HCT116 (cell line): ENCODE data around the gene ERP27. TPM values are rescaled to one million over a fixed set of nuclear protein-coding genes. Genes with fewer than 3 reads are reported as not detected.
A peak's percentile ranks its signal among the peaks of the same experiment; 100 is the strongest.

Experiments used
- ATAC-seq: fragments of 200-7000 bp; cut with Tn5 transposase; 2 replicates; pipeline ENCODE4 v1.9.1; 2020; ENCODE audit warnings: mild to moderate bottlenecking, moderate library complexity
- BruUV-seq: library from RNA; stranded (reverse); fragments of 400-500 nt; replicated peaks from 2 replicates; lab custom pipeline; 2021; lab: Mats Ljungman, UMichigan
- CTCF ChIA-PET: fragments of 300-600 bp; sonication (Branson Sonifier 250); formaldehyde crosslinking; loops from one replicate; lab custom pipeline; 2021; ENCODE audit warnings: antibody characterized with exemption; lab: Charles Lee
- POLR2A ChIA-PET: fragments of 300-600, 350-600 bp; sonication (Branson Sonifier 250); formaldehyde crosslinking; loops from one replicate; lab custom pipeline; 2021; ENCODE audit warnings: antibody characterized with exemption; lab: Charles Lee
- RAD21 ChIA-PET, 2 experiments: fragments of 300-600 bp; sonication (Branson Sonifier 250); formaldehyde crosslinking; loops; one replicate each; lab custom pipeline; 2023; ENCODE audit warnings: low total read pairs in 2 of 2; ENCODE audit not compliant: uncharacterized antibody in 2 of 2, unreplicated experiment in 2 of 2, low non-redundant PET in 1 of 2; lab: Charles Lee
- DNase-seq: peaks from one replicate; pipeline ENCODE4 v3.0.0-alpha.2; 2010; ENCODE audit warnings: low read depth, low spot score
- H2AFZ ChIP-seq: fragments of 200-600 bp; shearing (Covaris generic), sonication (generic); 2 replicates; pipeline ENCODE4 v1.6.1; 2017; ENCODE audit warnings: low read depth, mixed run types, mixed read lengths, antibody characterized with exemption, low read length; ENCODE audit not compliant: poor library complexity, severe bottlenecking
- H3K27ac ChIP-seq: 2 replicates; pipeline ENCODE4 v1.5.1; 2012; ENCODE audit warnings: low read depth, low read length
- H3K27me3 ChIP-seq: fragments of 200-600 bp; sonication (generic); 2 replicates; pipeline ENCODE4 v1.6.1; 2016; ENCODE audit warnings: mixed run types, low read length, mixed read lengths; ENCODE audit not compliant: insufficient read depth
- H3K36me3 ChIP-seq, 2 experiments: fragments of 200-500 bp in 1 of 2; fragments of 200-600 bp in 1 of 2; sonication (Bioruptor generic) in 1 of 2; sonication (generic) in 1 of 2; 2 replicates each; pipeline versions ENCODE4 v1.5.1 to v1.6.1; 2014 to 2016; ENCODE audit warnings: low read length in 2 of 2, inconsistent platforms in 1 of 2, mixed read lengths in 1 of 2, mixed run types in 1 of 2; ENCODE audit not compliant: insufficient read depth in 2 of 2, control insufficient read depth in 1 of 2
- H3K4me1 ChIP-seq, 2 experiments: fragments of 200-600 bp in 1 of 2; sonication (generic) in 1 of 2; 2 replicates each; pipeline versions ENCODE4 v1.5.1 to v1.6.1; 2012 to 2017; ENCODE audit warnings: low read length in 2 of 2, inconsistent platforms in 1 of 2, mild to moderate bottlenecking in 1 of 2, mixed read lengths in 1 of 2, mixed run types in 1 of 2, moderate library complexity in 1 of 2; ENCODE audit not compliant: insufficient read depth in 2 of 2, control insufficient read depth in 1 of 2
- H3K4me2 ChIP-seq: fragments of 200-600 bp; sonication (generic); 2 replicates; pipeline ENCODE4 v1.6.1; 2017; ENCODE audit warnings: mixed run types, low read length, mixed read lengths
- H3K4me3 ChIP-seq, 2 experiments: fragments of 200-600 bp in 1 of 2; sonication (generic) in 1 of 2; replicated peaks in 1 of 2; 2 replicates each; pipeline ENCODE4 v1.5.1; 2011 to 2016; ENCODE audit warnings: low read length in 2 of 2, control low read depth in 1 of 2, low read depth in 1 of 2, mild to moderate bottlenecking in 1 of 2, mixed read lengths in 1 of 2, mixed run types in 1 of 2
- H3K79me2 ChIP-seq: fragments of 200-600 bp; sonication (generic); 2 replicates; pipeline ENCODE4 v1.6.1; 2017; ENCODE audit warnings: mild to moderate bottlenecking, mixed run types, low read length, moderate library complexity, mixed read lengths; ENCODE audit not compliant: insufficient read depth
- H3K9ac ChIP-seq: fragments of 200-600 bp; sonication (generic); 2 replicates; pipeline ENCODE4 v1.6.1; 2016; ENCODE audit warnings: low read length, mixed read lengths
- H3K9me2 ChIP-seq: fragments of 200-600 bp; sonication (generic), shearing (Covaris generic); 2 replicates; pipeline ENCODE4 v1.6.1; 2017; ENCODE audit warnings: mixed run types, mild to moderate bottlenecking, moderate library complexity; ENCODE audit not compliant: insufficient read depth
- H3K9me3 ChIP-seq, 2 experiments: fragments of 200-500 bp in 1 of 2; fragments of 200-600 bp in 1 of 2; sonication (Bioruptor generic) in 1 of 2; sonication (generic) in 1 of 2; 2 replicates each; pipeline ENCODE4 v1.6.1; 2014 to 2017; ENCODE audit warnings: low read length in 2 of 2, mixed read lengths in 2 of 2, inconsistent platforms in 1 of 2, low read depth in 1 of 2, mild to moderate bottlenecking in 1 of 2, mixed run types in 1 of 2, moderate library complexity in 1 of 2; ENCODE audit not compliant: control insufficient read depth in 1 of 2, insufficient read depth in 1 of 2
- H4K20me1 ChIP-seq: fragments of 200-600 bp; sonication (generic), shearing (Covaris generic); 2 replicates; pipeline ENCODE4 v1.6.1; 2017; ENCODE audit warnings: mixed run types, mild to moderate bottlenecking, moderate library complexity; ENCODE audit not compliant: insufficient read depth
- CBX3 ChIP-seq: IDR thresholded peaks from 2 replicates; pipeline ENCODE4 v1.6.1; 2012; ENCODE audit warnings: low read depth
- CEBPB ChIP-seq: IDR thresholded peaks from 2 replicates; pipeline ENCODE4 v1.6.1; 2012; ENCODE audit warnings: low read depth
- CTCF ChIP-seq, 3 experiments: fragments of 200-600 bp in 1 of 3; sonication (generic) in 1 of 3; IDR thresholded peaks in 2 of 3; conservative IDR thresholded peaks in 1 of 3; 2 replicates each; pipeline ENCODE4 v1.5.1; 2012 to 2017; ENCODE audit warnings: low read depth in 2 of 3, low read length in 2 of 3, antibody characterized with exemption in 1 of 3, borderline replicate concordance in 1 of 3, control low read depth in 1 of 3, mild to moderate bottlenecking in 1 of 3, mixed read lengths in 1 of 3, mixed run types in 1 of 3, moderate library complexity in 1 of 3; ENCODE audit not compliant: insufficient read depth in 1 of 3
- EGR1 ChIP-seq: IDR thresholded peaks from 2 replicates; pipeline ENCODE4 v1.6.1; 2012; ENCODE audit warnings: low read depth
- EZH2phosphoT487 ChIP-seq: fragments of 200-600 bp; IDR thresholded peaks from 2 replicates; pipeline ENCODE4 v1.6.1; 2018; ENCODE audit warnings: antibody characterized with exemption, borderline replicate concordance
- POLR2A ChIP-seq: IDR thresholded peaks from 2 replicates; pipeline ENCODE4 v1.7.0; 2011; ENCODE audit warnings: borderline replicate concordance; ENCODE audit not compliant: insufficient read depth, insufficient read length; ENCODE audit errors: extremely low read depth
- RAD21 ChIP-seq: IDR thresholded peaks from 2 replicates; pipeline ENCODE4 v1.6.1; 2012; ENCODE audit warnings: low read depth, mild to moderate bottlenecking
- SIN3A ChIP-seq: IDR thresholded peaks from 2 replicates; pipeline ENCODE4 v1.6.1; 2012; ENCODE audit warnings: low read depth
- SRF ChIP-seq: IDR thresholded peaks from 2 replicates; pipeline ENCODE4 v1.6.1; 2012; ENCODE audit warnings: low read depth
- TCF7L2 ChIP-seq: IDR thresholded peaks from 2 replicates; pipeline ENCODE4 v1.7.0; 2011; ENCODE audit warnings: borderline replicate concordance, inconsistent platforms; ENCODE audit not compliant: insufficient read depth, insufficient read length; ENCODE audit errors: extremely low read depth
- YY1 ChIP-seq: IDR thresholded peaks from 2 replicates; pipeline ENCODE4 v1.6.1; 2011; ENCODE audit warnings: low read length, low read depth, moderate library complexity, mild to moderate bottlenecking; ENCODE audit not compliant: insufficient replicate concordance; ENCODE audit errors: extremely low read depth
- intact Hi-C: fragments of 100-400 bp; cut with micrococcal nuclease; formaldehyde crosslinking; loops from 2 replicates; pipeline ENCODE4 v1.10.0; 2022
- total RNA-seq: library from RNA; stranded (reverse); gene quantifications from one replicate; pipeline ENCODE4 v1.2.1, GENCODE V29; 2021; ENCODE audit not compliant: unreplicated experiment

Gene ERP27
- total RNA-seq, 1 experiment from 2014 or later, result 0.39 TPM

- Histone ChIP-seq H3K36me3 (no peaks in the 10 kb centered on the region), H2AFZ (no peak overlapping the region), H3K9ac (no peak overlapping the region), H3K4me1 (peaks cover 0 to 7% of the 10 kb centered on the region in 2 experiments; a peak in 2 of 4 replicates), H3K4me2 (no peak overlapping the region), H3K9me3 (no peaks in the 10 kb centered on the region), H3K9me2 (peaks cover 3% of the 10 kb centered on the region; the same call in 1 of the 2 replicates), H4K20me1 (no peaks in the 10 kb centered on the region), H3K27me3 (no peaks in the 10 kb centered on the region), H3K79me2 (no peaks in the 10 kb centered on the region), H3K4me3 (no peak overlapping the region), H3K27ac (no peak overlapping the region)
- no peak for TF ChIP-seq CBX3
- ATAC-seq, result no peak
- intact Hi-C loops, result loop anchor here (2.0 kb wide), 1 partner anchor 60 kb away; no protein-coding TSS in a partner anchor
- no peak for DNase-seq
- BruUV-seq, result no TSS peak
- ChIA-PET CTCF (interaction anchor here (1.0 to 1.5 kb wide), 2 partner anchors 59 to 89 kb away, joined by 3 to 7 read pairs; no protein-coding TSS in a partner anchor), POLR2A (no interaction called here), RAD21 (no interaction called here)
Measured at GRCh38 chr12:14937014-14937413, 1.3 kb downstream of the ERP27 start.

DNA sequence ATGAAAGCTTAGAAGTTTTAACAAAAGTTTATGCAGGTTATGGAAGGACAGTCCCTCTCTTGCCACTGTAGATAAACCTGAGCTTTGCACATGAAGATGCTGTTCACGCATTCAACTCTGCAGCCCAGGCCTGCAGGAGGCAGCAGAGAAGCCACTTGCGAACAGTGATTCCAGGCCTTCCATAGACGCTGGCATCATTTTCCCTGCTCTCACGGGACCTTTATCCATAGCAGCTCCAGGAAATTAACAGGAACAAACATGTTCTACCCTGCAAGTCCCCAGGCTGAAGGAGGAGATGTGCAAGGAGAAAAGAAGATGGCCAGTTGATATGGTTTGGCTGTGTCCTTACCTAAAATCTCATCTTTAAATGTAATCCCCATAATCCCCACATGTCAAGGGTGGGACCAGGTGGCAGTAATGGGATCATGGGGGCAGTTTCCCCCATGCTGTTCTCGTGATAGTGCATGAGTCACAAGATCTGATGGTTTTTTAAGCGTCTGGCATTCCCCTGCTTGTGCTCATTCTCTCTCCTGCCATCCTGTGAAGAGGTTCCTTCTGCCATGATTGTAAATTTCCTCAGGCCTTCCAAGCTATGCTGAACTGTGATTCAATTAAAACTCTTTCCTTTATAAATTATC lies 2.0 kb downstream of the ERP27 start:
- peaks cover 3% of the 10 kb centered on the region; the same call in 1 of the 2 replicates for H3K9me2 ChIP-seq
- no peak for DNase-seq
- RAD21 ChIA-PET, result no interaction called here
- no peaks in the 10 kb centered on the region for H3K79me2 ChIP-seq
- no peak overlapping the region for H3K4me3 ChIP-seq
- no peaks in the 10 kb centered on the region for H4K20me1 ChIP-seq
- peak; percentile 74 for ATAC-seq
- H3K9me3 ChIP-seq, result no peaks in the 10 kb centered on the region
- H3K4me2 ChIP-seq, result no peak overlapping the region
- no peaks in the 10 kb centered on the region for H3K36me3 ChIP-seq
- TF ChIP-seq EZH2phosphoT487 (no peak), SRF (no peak), TCF7L2 (no peak), CTCF (IDR thresholded peaks at IDR 0.05 in 2 of 3, conservative IDR thresholded peaks at IDR 0.05 in 1 of 3; ENCODE audit: borderline replicate concordance in 1 of 3, insufficient read depth in 1 of 3, low read depth in 2 of 3, low read length in 2 of 3) (peak in 2 of 3 experiments; percentile 47 to 53; a peak in 4 of 6 replicates), YY1 (no peak), POLR2A (no peak), EGR1 (no peak), RAD21 (0 out of 2 replicates have a peak, but pooled peaks have one; percentile 18), SIN3A (no peak), CEBPB (no peak)
- H3K4me1 ChIP-seq, result peaks cover 0 to 12% of the 10 kb centered on the region in 2 experiments; a peak in 2 of 4 replicates
- H2AFZ ChIP-seq, result no peak overlapping the region
- H3K9ac ChIP-seq, result no peak overlapping the region
- intact Hi-C loops, result loop anchor here (2.0 kb wide), 1 partner anchor 60 kb away; no protein-coding TSS in a partner anchor
- H3K27ac ChIP-seq, result no peak overlapping the region
- POLR2A ChIA-PET, result no interaction called here
- H3K27me3 ChIP-seq, result no peaks in the 10 kb centered on the region
- CTCF ChIA-PET, result interaction anchor here (1.0 to 1.5 kb wide), 2 partner anchors 59 to 88 kb away, joined by 3 to 7 read pairs; no protein-coding TSS in a partner anchor
- no TSS peak for BruUV-seq
